ENCODE data around the gene SLC36A3. TPM values are rescaled to one million over a fixed set of nuclear protein-coding genes. Genes with fewer than 3 reads are reported as not detected.

Gene SLC36A3
- total RNA-seq, 3 donors from 2014 or later (not counting 1 experiment from before 2014, with no cell fraction given), result not detected

GRCh38 chr5:151270599-151270998 is 33.0 kb downstream of the SLC36A3 start:
- Mint-ChIP-seq H3K9me3 (no peaks in the 10 kb centered on the region), H3K36me3 (no peaks in the 10 kb centered on the region), H3K4me3 (no peak overlapping the region), H3K27me3 (ENCODE audit: low read depth in 2 of 2) (no peaks in the 10 kb centered on the region), H3K4me1 (no peaks in the 10 kb centered on the region), H3K27ac (no peak overlapping the region)
- ATAC-seq, result peak in 1 of 3 donors; percentile 24
- no peak for DNase-seq
- TF ChIP-seq CTCF (IDR thresholded peaks at IDR 0.05), result no peak
- no peak overlapping the region for H3K27ac ChIP-seq (ENCODE audit: low read length)
- peaks cover 20% of the 10 kb centered on the region for H3K36me3 ChIP-seq (ENCODE audit: control insufficient read depth, insufficient read depth, low read length)
- WGBS (ENCODE audit: insufficient coverage), result 55% methylated on average over 1 of the region's 1 CpG
- H3K27me3 ChIP-seq (ENCODE audit: control insufficient read depth, insufficient read depth, low read length), result no peaks in the 10 kb centered on the region
- intact Hi-C loops (cut with micrococcal nuclease), result no loop called here
- H3K4me3 ChIP-seq (ENCODE audit: low read length), result no peak overlapping the region
- no peaks in the 10 kb centered on the region for H3K9me3 ChIP-seq (ENCODE audit: control insufficient read depth, insufficient read depth, low read length)
- H3K4me1 ChIP-seq (ENCODE audit: control insufficient read depth, insufficient read depth, low read length), result no peaks in the 10 kb centered on the region

GRCh38 chr5:151267491-151268260 is 35.9 kb downstream of the SLC36A3 start:
- no peak overlapping the region for H3K27ac Mint-ChIP-seq
- H3K4me1 Mint-ChIP-seq, result no peaks in the 10 kb centered on the region
- Histone ChIP-seq H3K4me1 (ENCODE audit: control insufficient read depth, insufficient read depth, low read length) (no peaks in the 10 kb centered on the region), H3K27me3 (ENCODE audit: control insufficient read depth, insufficient read depth, low read length) (no peaks in the 10 kb centered on the region), H3K4me3 (ENCODE audit: low read length) (no peak overlapping the region), H3K9me3 (ENCODE audit: control insufficient read depth, insufficient read depth, low read length) (no peaks in the 10 kb centered on the region), H3K36me3 (ENCODE audit: control insufficient read depth, insufficient read depth, low read length) (peaks cover 20% of the 10 kb centered on the region), H3K27ac (ENCODE audit: low read length) (no peak overlapping the region)
- ATAC-seq, result no peak
- DNase-seq, result no peak
- no peak for TF ChIP-seq CTCF (IDR thresholded peaks at IDR 0.05)
- H3K4me3 Mint-ChIP-seq, result no peak overlapping the region
- intact Hi-C loops (cut with micrococcal nuclease), result no loop called here
- H3K27me3 Mint-ChIP-seq (ENCODE audit: low read depth in 2 of 2), result no peaks in the 10 kb centered on the region
- no peaks in the 10 kb centered on the region for H3K9me3 Mint-ChIP-seq
- H3K36me3 Mint-ChIP-seq, result no peaks in the 10 kb centered on the region
- 94% methylated on average over 7 of the region's 11 CpGs for WGBS (ENCODE audit: insufficient coverage)

- H3K36me3 ChIP-seq (ENCODE audit: control insufficient read depth, insufficient read depth, low read length), result peaks cover 27% of the 10 kb centered on the region
- no peak for TF ChIP-seq CTCF (IDR thresholded peaks at IDR 0.05)
- H3K36me3 Mint-ChIP-seq, result no peaks in the 10 kb centered on the region
- H3K27me3 Mint-ChIP-seq (ENCODE audit: low read depth in 2 of 2), result no peaks in the 10 kb centered on the region
- intact Hi-C loops (cut with micrococcal nuclease), result no loop called here
- no peaks in the 10 kb centered on the region for H3K9me3 Mint-ChIP-seq
- no peaks in the 10 kb centered on the region for H3K27me3 ChIP-seq (ENCODE audit: control insufficient read depth, insufficient read depth, low read length)
- no peaks in the 10 kb centered on the region for H3K4me1 Mint-ChIP-seq
- H3K27ac ChIP-seq (ENCODE audit: low read length), result no peak overlapping the region
- peak in 1 of 3 donors; percentile 29 for ATAC-seq
- WGBS (ENCODE audit: insufficient coverage), result 73% methylated on average over 1 of the region's 1 CpG
- H3K4me3 Mint-ChIP-seq, result no peak overlapping the region
- H3K4me3 ChIP-seq (ENCODE audit: low read length), result no peak overlapping the region
- H3K9me3 ChIP-seq (ENCODE audit: control insufficient read depth, insufficient read depth, low read length), result no peaks in the 10 kb centered on the region
- no peak for DNase-seq
- H3K27ac Mint-ChIP-seq, result no peak overlapping the region
- H3K4me1 ChIP-seq (ENCODE audit: control insufficient read depth, insufficient read depth, low read length), result peaks cover 2% of the 10 kb centered on the region
These were observed 39.5 kb downstream of the SLC36A3 start for GRCh38 chr5:151264113-151264512.

GRCh38 chr5:151262532-151262931 is 41.0 kb downstream of the SLC36A3 start:
- Mint-ChIP-seq H3K4me3 (no peak overlapping the region), H3K27me3 (ENCODE audit: low read depth in 2 of 2) (no peaks in the 10 kb centered on the region), H3K9me3 (no peaks in the 10 kb centered on the region), H3K4me1 (peaks cover 4 to 7% of the 10 kb centered on the region in 2 donors), H3K27ac (no peak overlapping the region), H3K36me3 (no peaks in the 10 kb centered on the region)
- no peak overlapping the region for H3K4me3 ChIP-seq (ENCODE audit: low read length)
- H3K27ac ChIP-seq (ENCODE audit: low read length), result no peak overlapping the region
- DNase-seq, result no peak
- no peaks in the 10 kb centered on the region for H3K9me3 ChIP-seq (ENCODE audit: control insufficient read depth, insufficient read depth, low read length)
- 93% methylated on average over 3 of the region's 3 CpGs for WGBS (ENCODE audit: insufficient coverage)
- peaks cover 14% of the 10 kb centered on the region for H3K4me1 ChIP-seq (ENCODE audit: control insufficient read depth, insufficient read depth, low read length)
- peaks cover 19% of the 10 kb centered on the region for H3K36me3 ChIP-seq (ENCODE audit: control insufficient read depth, insufficient read depth, low read length)
- H3K27me3 ChIP-seq (ENCODE audit: control insufficient read depth, insufficient read depth, low read length), result no peaks in the 10 kb centered on the region
- intact Hi-C loops (cut with micrococcal nuclease), result no loop called here
- no peak for ATAC-seq
- TF ChIP-seq CTCF (IDR thresholded peaks at IDR 0.05), result no peak
